ENCODE measurements around the gene KRTAP5-7. TPM values are rescaled to one million over a fixed set of nuclear protein-coding genes. Genes with fewer than 3 reads are reported as not detected.

Gene KRTAP5-7
- total RNA-seq, 1 donor from 2014 or later, result not detected

- Histone ChIP-seq H3K4me2 (ENCODE audit: low read length) (no peak overlapping the region), H3K79me2 (ENCODE audit: insufficient read depth, low read length) (no peaks in the 10 kb centered on the region), H3K9me3 (ENCODE audit: insufficient read depth, low read depth, low read length) (no peaks in the 10 kb centered on the region), H3K4me3 (ENCODE audit: insufficient read depth, low read depth, low read length) (no peak overlapping the region), H2AFZ (ENCODE audit: low read depth, low read length) (no peak overlapping the region), H3K4me1 (ENCODE audit: insufficient read depth, low read length) (no peaks in the 10 kb centered on the region), H3K27ac (ENCODE audit: low read depth, low read length) (no peak overlapping the region), H4K20me1 (ENCODE audit: insufficient read depth, low read length) (no peaks in the 10 kb centered on the region), H3K36me3 (ENCODE audit: insufficient read depth, low read length) (no peaks in the 10 kb centered on the region), H3K9ac (ENCODE audit: low read length) (no peak overlapping the region), H3K27me3 (ENCODE audit: insufficient read depth, low read length) (no peaks in the 10 kb centered on the region)
- FAIRE-seq (no peak), DNase-seq (ENCODE audit: low read depth) (no peak)
- Mint-ChIP-seq H3K27me3 (ENCODE audit: low read depth, unreplicated experiment) (peaks cover 45% of the 10 kb centered on the region), H3K4me1 (ENCODE audit: low read depth, unreplicated experiment) (peaks cover 6% of the 10 kb centered on the region), H3K9me3 (ENCODE audit: unreplicated experiment) (peaks cover 7% of the 10 kb centered on the region), H3K36me3 (ENCODE audit: low read depth, unreplicated experiment) (peaks cover 7% of the 10 kb centered on the region), H3K27ac (ENCODE audit: unreplicated experiment) (no peak overlapping the region), H3K4me3 (ENCODE audit: unreplicated experiment) (no peak overlapping the region)
- TF ChIP-seq CTCF (IDR thresholded peaks at IDR 0.05; ENCODE audit: insufficient read depth, low read depth, low read length), result no peak
- TF ChIP-seq EZH2 (IDR thresholded peaks at IDR 0.05; ENCODE audit: insufficient read depth, low read length), result no peak
Measured at GRCh38 chr11:71544525-71545214, 17.6 kb downstream of the KRTAP5-7 start.

- Histone ChIP-seq H3K36me3 (ENCODE audit: insufficient read depth, low read length) (no peaks in the 10 kb centered on the region), H3K9me3 (ENCODE audit: insufficient read depth, low read depth, low read length) (no peaks in the 10 kb centered on the region), H3K4me3 (ENCODE audit: insufficient read depth, low read depth, low read length) (no peak overlapping the region), H3K27ac (ENCODE audit: low read depth, low read length) (no peak overlapping the region), H3K4me1 (ENCODE audit: insufficient read depth, low read length) (no peaks in the 10 kb centered on the region), H3K79me2 (ENCODE audit: insufficient read depth, low read length) (no peaks in the 10 kb centered on the region), H3K9ac (ENCODE audit: low read length) (no peak overlapping the region), H3K4me2 (ENCODE audit: low read length) (no peak overlapping the region), H3K27me3 (ENCODE audit: insufficient read depth, low read length) (no peaks in the 10 kb centered on the region), H2AFZ (ENCODE audit: low read depth, low read length) (no peak overlapping the region), H4K20me1 (ENCODE audit: insufficient read depth, low read length) (no peaks in the 10 kb centered on the region)
- H3K36me3 Mint-ChIP-seq (ENCODE audit: low read depth, unreplicated experiment), result peaks cover 7% of the 10 kb centered on the region
- peaks cover 6% of the 10 kb centered on the region for H3K4me1 Mint-ChIP-seq (ENCODE audit: low read depth, unreplicated experiment)
- DNase-seq (ENCODE audit: low read depth) (no peak), FAIRE-seq (no peak)
- no peak overlapping the region for H3K27ac Mint-ChIP-seq (ENCODE audit: unreplicated experiment)
- H3K27me3 Mint-ChIP-seq (ENCODE audit: low read depth, unreplicated experiment), result peaks cover 52% of the 10 kb centered on the region
- H3K4me3 Mint-ChIP-seq (ENCODE audit: unreplicated experiment), result no peak overlapping the region
- no peak for TF ChIP-seq EZH2 (IDR thresholded peaks at IDR 0.05; ENCODE audit: insufficient read depth, low read length)
- no peak for TF ChIP-seq CTCF (IDR thresholded peaks at IDR 0.05; ENCODE audit: insufficient read depth, low read depth, low read length)
- peaks cover 9% of the 10 kb centered on the region for H3K9me3 Mint-ChIP-seq (ENCODE audit: unreplicated experiment)
Measured at GRCh38 chr11:71545405-71545966, 18.4 kb downstream of the KRTAP5-7 start.

GRCh38 chr11:71548120-71548519 is 21.1 kb downstream of the KRTAP5-7 start, which contains the start of gene KRTAP5-9:
KRTAP5-9 (plus strand) TSS chr11:71548420; CDS start chr11:71548658, 238 bp downstream.
- H3K9me3 ChIP-seq (ENCODE audit: insufficient read depth, low read depth, low read length), result no peaks in the 10 kb centered on the region
- no peak within 1 kb of the TSS for H3K4me3 Mint-ChIP-seq (ENCODE audit: unreplicated experiment)
- no peak within 1 kb of the TSS for H2AFZ ChIP-seq (ENCODE audit: low read depth, low read length)
- no peaks in the 10 kb centered on the region for H3K27me3 ChIP-seq (ENCODE audit: insufficient read depth, low read length)
- no peaks in the 10 kb centered on the region for H4K20me1 ChIP-seq (ENCODE audit: insufficient read depth, low read length)
- H3K36me3 ChIP-seq (ENCODE audit: insufficient read depth, low read length), result no peaks in the 10 kb centered on the region
- no peak within 1 kb of the TSS for H3K27ac Mint-ChIP-seq (ENCODE audit: unreplicated experiment)
- H3K36me3 Mint-ChIP-seq (ENCODE audit: low read depth, unreplicated experiment), result peaks cover 7% of the 10 kb centered on the region
- H3K27me3 Mint-ChIP-seq (ENCODE audit: low read depth, unreplicated experiment), result peaks cover 52% of the 10 kb centered on the region
- H3K4me1 Mint-ChIP-seq (ENCODE audit: low read depth, unreplicated experiment), result peaks cover 4% of the 10 kb centered on the region
- no peak for FAIRE-seq
- no peaks in the 10 kb centered on the region for H3K4me1 ChIP-seq (ENCODE audit: insufficient read depth, low read length)
- H3K9me3 Mint-ChIP-seq (ENCODE audit: unreplicated experiment), result peaks cover 9% of the 10 kb centered on the region
- H3K79me2 ChIP-seq (ENCODE audit: insufficient read depth, low read length), result no peaks in the 10 kb centered on the region
- H3K9ac ChIP-seq (ENCODE audit: low read length), result no peak within 1 kb of the TSS
- H3K4me2 ChIP-seq (ENCODE audit: low read length), result no peak within 1 kb of the TSS
- no peak for DNase-seq (ENCODE audit: low read depth)
- no peak within 1 kb of the TSS for H3K27ac ChIP-seq (ENCODE audit: low read depth, low read length)
- no peak within 1 kb of the TSS for H3K4me3 ChIP-seq (ENCODE audit: insufficient read depth, low read depth, low read length)
- TF ChIP-seq CTCF (IDR thresholded peaks at IDR 0.05; ENCODE audit: insufficient read depth, low read depth, low read length), result no peak
- TF ChIP-seq EZH2 (IDR thresholded peaks at IDR 0.05; ENCODE audit: insufficient read depth, low read length), result no peak
